Brain microvascular endothelial cell (primary cell): ENCODE results near the gene GRID1.

Source experiments
- DNase-seq: peaks from one replicate; pipeline ENCODE4 v3.0.0-alpha.2; 2020
- H3K27ac ChIP-seq: fragments of 250-450 bp; sonication (Bioruptor Pico); 2 replicates; pipeline ENCODE4 v1.5.1; 2020; ENCODE audit warnings: mild to moderate bottlenecking, moderate library complexity
- H3K27me3 ChIP-seq: fragments of 250-450 bp; sonication (Bioruptor Pico); replicated peaks from 2 replicates; pipeline ENCODE4 v1.5.1; 2020; ENCODE audit warnings: mild to moderate bottlenecking
- H3K36me3 ChIP-seq: fragments of 250-450 bp; sonication (Bioruptor Pico); replicated peaks from 2 replicates; pipeline ENCODE4 v1.5.1; 2020; ENCODE audit warnings: mild to moderate bottlenecking
- H3K4me3 ChIP-seq: 2 replicates; pipeline ENCODE4 v1.5.1; 2011; ENCODE audit warnings: low read depth, mild to moderate bottlenecking, control low read depth, low read length, moderate library complexity
- in situ Hi-C: cut with HindIII; loops from 2 replicates; pipeline ENCODE4 v1.10.0; 2017; ENCODE audit warnings: low sequenced_read_pairs, low pct_ligation_motif_present
- TF ChIP-seq, protein P1 (sequence below): IDR thresholded peaks from 2 replicates; pipeline ENCODE4 v1.5.1; 2011; ENCODE audit warnings: low read depth, mild to moderate bottlenecking, moderate library complexity, low read length, control low read depth, inconsistent platforms; ENCODE audit errors: missing control alignments

Gene GRID1

GRCh38 chr10:85565381-85565780, 801.2 kb downstream of the GRID1 start:
- TF ChIP-seq, protein P1, sequence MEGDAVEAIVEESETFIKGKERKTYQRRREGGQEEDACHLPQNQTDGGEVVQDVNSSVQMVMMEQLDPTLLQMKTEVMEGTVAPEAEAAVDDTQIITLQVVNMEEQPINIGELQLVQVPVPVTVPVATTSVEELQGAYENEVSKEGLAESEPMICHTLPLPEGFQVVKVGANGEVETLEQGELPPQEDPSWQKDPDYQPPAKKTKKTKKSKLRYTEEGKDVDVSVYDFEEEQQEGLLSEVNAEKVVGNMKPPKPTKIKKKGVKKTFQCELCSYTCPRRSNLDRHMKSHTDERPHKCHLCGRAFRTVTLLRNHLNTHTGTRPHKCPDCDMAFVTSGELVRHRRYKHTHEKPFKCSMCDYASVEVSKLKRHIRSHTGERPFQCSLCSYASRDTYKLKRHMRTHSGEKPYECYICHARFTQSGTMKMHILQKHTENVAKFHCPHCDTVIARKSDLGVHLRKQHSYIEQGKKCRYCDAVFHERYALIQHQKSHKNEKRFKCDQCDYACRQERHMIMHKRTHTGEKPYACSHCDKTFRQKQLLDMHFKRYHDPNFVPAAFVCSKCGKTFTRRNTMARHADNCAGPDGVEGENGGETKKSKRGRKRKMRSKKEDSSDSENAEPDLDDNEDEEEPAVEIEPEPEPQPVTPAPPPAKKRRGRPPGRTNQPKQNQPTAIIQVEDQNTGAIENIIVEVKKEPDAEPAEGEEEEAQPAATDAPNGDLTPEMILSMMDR, result no peak
- no peak for DNase-seq
- Histone ChIP-seq H3K27me3 (no peaks in the 10 kb centered on the region), H3K36me3 (no peaks in the 10 kb centered on the region), H3K27ac (no peak overlapping the region), H3K4me3 (no peak overlapping the region)
- in situ Hi-C loops, result no loop called here

- Histone ChIP-seq H3K27ac (no peak overlapping the region), H3K4me3 (no peak overlapping the region), H3K36me3 (no peaks in the 10 kb centered on the region), H3K27me3 (no peaks in the 10 kb centered on the region)
- DNase-seq, result no peak
- in situ Hi-C loops, result no loop called here
- TF ChIP-seq, protein P1, result no peak
Observed at GRCh38 chr10:85558533-85558932, 808.1 kb downstream of the GRID1 start.

DNA sequence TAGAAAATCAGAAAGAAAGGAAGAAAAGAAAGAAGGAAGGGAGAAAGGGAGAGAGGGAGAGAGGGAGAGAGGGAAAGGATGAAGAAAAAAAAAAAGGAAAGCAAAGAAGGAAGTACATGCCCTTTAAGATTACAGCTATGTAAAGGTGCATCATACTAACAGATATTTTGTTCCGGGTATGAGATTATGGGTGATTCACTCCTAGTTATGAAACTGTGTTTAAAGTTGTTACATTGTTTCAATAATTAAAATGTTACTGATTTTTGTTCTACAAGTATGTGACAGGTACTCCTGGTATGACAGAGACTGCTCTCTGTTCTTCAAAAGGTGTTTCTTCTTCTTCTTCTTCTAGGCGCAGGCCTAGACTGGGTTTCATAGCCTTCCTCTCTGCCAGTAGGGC, 808.9 kb downstream of the GRID1 start:
- H3K36me3 ChIP-seq, result no peaks in the 10 kb centered on the region
- no peak for DNase-seq
- TF ChIP-seq, protein P1, result no peak
- H3K27ac ChIP-seq, result no peak overlapping the region
- H3K27me3 ChIP-seq, result no peaks in the 10 kb centered on the region
- H3K4me3 ChIP-seq, result no peak overlapping the region
- in situ Hi-C loops, result no loop called here

GRCh38 chr10:85557077-85557476, 809.5 kb downstream of the GRID1 start:
- H3K27me3 ChIP-seq, result no peaks in the 10 kb centered on the region
- no peak overlapping the region for H3K27ac ChIP-seq
- H3K36me3 ChIP-seq, result no peaks in the 10 kb centered on the region
- DNase-seq, result peak; percentile 49
- in situ Hi-C loops, result no loop called here
- no peak overlapping the region for H3K4me3 ChIP-seq
- TF ChIP-seq, protein P1, result no peak
